Lung (tissue), 12 donors: ENCODE results near the gene KDM1B. TPM values are rescaled to one million over a fixed set of nuclear protein-coding genes. Genes with fewer than 3 reads are reported as not detected.

Experiments
- ATAC-seq: fragments of 200-7000 bp; cut with Tn5 transposase; one replicate; pipeline ENCODE4 v1.9.1; 2020; ENCODE audit warnings: moderate number of reproducible peaks; ENCODE audit not compliant: insufficient read depth, low FRiP score
- DNase-seq, 3 donors: peaks; one replicate each; pipeline ENCODE4 v3.0.0-alpha.2; 2013 to 2017
- H3K27ac ChIP-seq, 2 donors: one replicate each; pipeline ENCODE4 v1.5.1; 2013; ENCODE audit warnings: mild to moderate bottlenecking in 2 of 2, moderate library complexity in 2 of 2, control low read depth in 1 of 2, inconsistent platforms in 1 of 2, low read depth in 1 of 2, low read length in 1 of 2
- H3K27me3 ChIP-seq, 3 donors: one replicate each; pipeline ENCODE4 v1.5.1; 2013; ENCODE audit warnings: low read length in 2 of 3; ENCODE audit not compliant: control insufficient read depth in 3 of 3, insufficient read depth in 3 of 3
- H3K36me3 ChIP-seq, 4 donors: one replicate each; pipeline ENCODE4 v1.5.1; 2013; ENCODE audit warnings: low read length in 4 of 4, mild to moderate bottlenecking in 1 of 4, moderate library complexity in 1 of 4; ENCODE audit not compliant: control insufficient read depth in 4 of 4, insufficient read depth in 4 of 4
- H3K4me1 ChIP-seq, 5 donors: one replicate each; pipeline ENCODE4 v1.5.1; 2013; ENCODE audit warnings: low read length in 5 of 5, mild to moderate bottlenecking in 2 of 5, moderate library complexity in 1 of 5; ENCODE audit not compliant: control insufficient read depth in 5 of 5, insufficient read depth in 5 of 5
- H3K4me3 ChIP-seq: one replicate; pipeline ENCODE4 v1.5.1; 2013; ENCODE audit warnings: mild to moderate bottlenecking, control low read depth, moderate library complexity
- H3K9ac ChIP-seq, 2 donors: one replicate each; pipeline ENCODE4 v1.5.1; 2013; ENCODE audit warnings: low read length in 2 of 2, control low read depth in 1 of 2; ENCODE audit not compliant: insufficient read depth in 1 of 2
- H3K9me3 ChIP-seq, 4 donors: one replicate each; pipeline ENCODE4 v1.5.1; 2013; ENCODE audit warnings: low read length in 3 of 4, mild to moderate bottlenecking in 1 of 4, moderate library complexity in 1 of 4; ENCODE audit not compliant: control insufficient read depth in 4 of 4, insufficient read depth in 3 of 4
- WGBS, 2 donors: extraction: QIAGEN DNeasy Blood & Tissue Kit; methylation state at CpG; one replicate each; pipeline ENCODE4 v1.1.7; 2013; 5-methylcytosine and 5-hydroxymethylcytosine counted together
- polyA plus RNA-seq, 2 donors: library from polyadenylated mRNA; stranded (reverse); fragments of 200-250 nt; gene quantifications; one replicate each; pipeline ENCODE4 v1.2.1, GENCODE V29; 2013
- total RNA-seq, 2 donors: library from RNA; depleted of rRNA in 1 of 2; stranded (reverse); fragments of >200 nt in 1 of 2; gene quantifications; one replicate each; pipeline ENCODE4 v1.2.1, GENCODE V29; 2014 to 2021
- TF ChIP-seq, protein P1 (sequence below): IDR thresholded peaks from 2 replicates; pipeline ENCODE4 v1.5.1; 2012; ENCODE audit warnings: mild to moderate bottlenecking; ENCODE audit errors: control extremely low read depth, extremely low read depth
- donor health status: control.
- donor health status: control.
- donor health status: Bipolar disorder and iron deficiency.
- donor health status: healthy.
- donor health status: DM: yes; HTN: yes; CAD: no.

Gene KDM1B
- total and polyA plus RNA-seq, 4 donors = 4.1 to 26.4 (median 19.6) TPM

DNA sequence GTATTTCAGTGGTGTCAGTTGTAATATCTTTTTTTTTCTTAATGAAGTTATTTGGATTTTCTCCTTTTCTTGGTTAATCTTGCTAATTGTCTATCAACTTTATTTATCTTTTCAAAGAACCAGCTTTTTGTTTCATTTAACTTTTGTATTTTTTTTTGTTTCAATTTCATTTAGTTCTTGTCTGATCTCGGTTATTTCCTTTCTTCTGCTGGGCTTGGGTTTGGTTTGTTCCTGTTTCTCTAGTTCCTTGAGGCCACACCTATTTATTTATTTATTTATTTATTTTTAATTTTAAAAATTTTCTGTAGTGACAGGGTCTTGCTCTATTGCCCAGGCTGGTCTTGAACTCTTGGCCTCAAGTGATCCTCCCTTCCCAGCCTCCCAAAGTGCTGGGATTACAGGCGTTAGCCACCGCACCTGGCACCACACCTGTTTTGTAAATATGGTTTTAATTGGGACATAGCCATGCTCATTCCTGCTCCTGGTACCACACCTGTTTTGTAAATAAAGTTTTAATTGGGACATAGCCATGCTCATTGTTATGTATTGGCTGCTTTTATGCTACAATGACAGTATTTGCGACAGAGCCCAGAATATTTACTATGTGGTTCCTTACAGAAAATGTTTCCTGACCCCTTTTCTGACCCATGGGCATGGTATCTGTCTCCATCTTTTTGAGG lies 22.2 kb downstream of the KDM1B start:
- WGBS, 2 donors = 82 to 86% methylated on average over 4 of the region's 4 CpGs
- ATAC-seq = no peak
- H3K27ac ChIP-seq = no peak overlapping the region

DNA sequence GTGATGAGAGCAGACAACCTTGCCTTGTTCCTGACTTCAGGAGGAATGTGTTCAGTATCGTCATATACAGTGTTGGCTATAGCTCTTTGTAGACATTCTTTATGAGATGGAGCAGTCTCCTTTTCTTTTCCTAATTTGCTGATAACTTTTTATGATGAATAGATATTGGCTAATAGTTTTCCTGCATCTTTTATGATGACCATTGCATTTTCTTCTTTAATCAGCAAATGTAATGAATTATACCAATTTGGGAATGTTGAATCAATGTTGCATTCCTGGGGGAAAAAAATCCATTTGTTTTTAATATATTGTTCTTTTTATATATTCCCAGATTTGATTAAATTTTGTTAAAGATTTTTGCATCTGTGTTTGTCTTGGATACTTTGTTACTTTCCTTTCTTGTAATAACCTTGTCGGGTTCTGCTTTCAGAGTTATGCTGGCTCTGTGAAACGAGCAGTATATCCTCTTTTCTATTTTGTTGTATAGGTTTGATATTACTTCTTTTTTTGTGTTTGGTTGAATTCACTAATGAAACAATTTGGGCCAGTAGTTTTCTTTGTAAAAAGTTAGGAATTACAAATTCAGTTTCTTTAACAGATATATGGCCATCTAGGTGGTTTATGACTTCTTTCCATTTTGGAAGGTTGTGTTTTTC lies 23.9 kb downstream of the KDM1B start:
- no peaks in the 10 kb centered on the region for H3K27me3 ChIP-seq
- DNase-seq (no peak), ATAC-seq (no peak)
- no peak overlapping the region for H3K27ac ChIP-seq
- no peak overlapping the region for H3K4me3 ChIP-seq
- H3K36me3 ChIP-seq = peaks cover 0 to 7% (median under 1%) of the 10 kb centered on the region in 4 donors
- H3K9ac ChIP-seq = no peak overlapping the region
- peaks cover 0 to 5% (median 0%) of the 10 kb centered on the region in 5 donors for H3K4me1 ChIP-seq
- TF ChIP-seq, protein P1, sequence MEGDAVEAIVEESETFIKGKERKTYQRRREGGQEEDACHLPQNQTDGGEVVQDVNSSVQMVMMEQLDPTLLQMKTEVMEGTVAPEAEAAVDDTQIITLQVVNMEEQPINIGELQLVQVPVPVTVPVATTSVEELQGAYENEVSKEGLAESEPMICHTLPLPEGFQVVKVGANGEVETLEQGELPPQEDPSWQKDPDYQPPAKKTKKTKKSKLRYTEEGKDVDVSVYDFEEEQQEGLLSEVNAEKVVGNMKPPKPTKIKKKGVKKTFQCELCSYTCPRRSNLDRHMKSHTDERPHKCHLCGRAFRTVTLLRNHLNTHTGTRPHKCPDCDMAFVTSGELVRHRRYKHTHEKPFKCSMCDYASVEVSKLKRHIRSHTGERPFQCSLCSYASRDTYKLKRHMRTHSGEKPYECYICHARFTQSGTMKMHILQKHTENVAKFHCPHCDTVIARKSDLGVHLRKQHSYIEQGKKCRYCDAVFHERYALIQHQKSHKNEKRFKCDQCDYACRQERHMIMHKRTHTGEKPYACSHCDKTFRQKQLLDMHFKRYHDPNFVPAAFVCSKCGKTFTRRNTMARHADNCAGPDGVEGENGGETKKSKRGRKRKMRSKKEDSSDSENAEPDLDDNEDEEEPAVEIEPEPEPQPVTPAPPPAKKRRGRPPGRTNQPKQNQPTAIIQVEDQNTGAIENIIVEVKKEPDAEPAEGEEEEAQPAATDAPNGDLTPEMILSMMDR = no peak
- 64 to 83% methylated on average over 3 of the region's 3 CpGs for WGBS, 2 donors
- no peaks in the 10 kb centered on the region for H3K9me3 ChIP-seq

More for the DNA sequence above, 22.2 kb downstream of the KDM1B start:
- no peaks in the 10 kb centered on the region for H3K9me3 ChIP-seq
- DNase-seq = no peak
- H3K36me3 ChIP-seq = peaks cover 0 to 12% (median under 1%) of the 10 kb centered on the region in 4 donors
- H3K4me1 ChIP-seq = no peaks in the 10 kb centered on the region
- H3K4me3 ChIP-seq = no peak overlapping the region
- TF ChIP-seq, protein P1 = no peak
- no peaks in the 10 kb centered on the region for H3K27me3 ChIP-seq
- H3K9ac ChIP-seq = no peak overlapping the region

DNA sequence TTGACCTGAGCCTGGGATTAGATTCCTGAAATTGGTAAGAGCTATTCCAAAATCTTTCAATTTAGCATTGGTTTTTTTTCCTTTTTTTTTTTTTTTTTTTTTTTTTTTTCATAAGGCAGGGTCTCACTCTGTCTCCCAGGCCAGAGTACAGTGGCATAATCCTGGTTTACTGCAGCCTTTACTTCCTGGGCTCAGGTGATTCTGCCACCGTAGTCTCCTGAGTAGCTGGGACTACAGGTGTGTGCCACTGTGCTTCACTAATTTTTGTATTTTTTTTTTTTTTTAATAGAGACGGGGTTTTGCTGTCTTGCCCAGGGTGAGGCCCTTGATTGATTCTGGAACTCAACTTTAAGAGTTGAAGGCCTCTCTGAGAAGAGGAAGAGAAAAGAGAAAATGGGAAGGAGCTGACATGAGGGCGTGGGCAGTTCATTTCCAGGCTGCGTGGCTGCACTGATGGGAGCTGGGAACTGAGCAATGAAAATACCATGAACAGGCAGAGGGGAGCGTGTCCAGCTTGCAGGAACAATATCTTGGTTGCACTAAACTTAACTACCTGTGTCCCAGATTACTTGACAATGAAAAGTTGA lies 24.6 kb downstream of the KDM1B start:
- H3K27me3 ChIP-seq = no peaks in the 10 kb centered on the region
- H3K9ac ChIP-seq = no peak overlapping the region
- peaks cover 0 to 2% (median 0%) of the 10 kb centered on the region in 4 donors for H3K36me3 ChIP-seq
- H3K4me1 ChIP-seq = peaks cover 0 to 7% (median 0%) of the 10 kb centered on the region in 5 donors
- TF ChIP-seq, protein P1 = no peak
- ATAC-seq = peak; percentile 47
- WGBS, 2 donors = 50 to 73% methylated on average over 5 of the region's 5 CpGs
- H3K27ac ChIP-seq = no peak overlapping the region
- no peaks in the 10 kb centered on the region for H3K9me3 ChIP-seq
- no peak for DNase-seq
- H3K4me3 ChIP-seq = no peak overlapping the region
